Forelimb muscle (tissue), 1 donor: ENCODE results near the gene PTGER2. TPM values are rescaled to one million over a fixed set of nuclear protein-coding genes. Genes with fewer than 3 reads are reported as not detected.

ENCODE experiments used
- DNase-seq: peaks from one replicate; pipeline ENCODE4 v3.0.0-alpha.2; 2013; ENCODE audit warnings: low read depth
- polyA plus RNA-seq: library from polyadenylated mRNA; unstranded; fragments of 120-200 nt; gene quantifications from one replicate; pipeline ENCODE4 v1.2.1, GENCODE V29; 2013; ENCODE audit not compliant: insufficient read length

The PTGER2 gene
- polyA plus RNA-seq, 1 donor: 0.72 TPM

DNA sequence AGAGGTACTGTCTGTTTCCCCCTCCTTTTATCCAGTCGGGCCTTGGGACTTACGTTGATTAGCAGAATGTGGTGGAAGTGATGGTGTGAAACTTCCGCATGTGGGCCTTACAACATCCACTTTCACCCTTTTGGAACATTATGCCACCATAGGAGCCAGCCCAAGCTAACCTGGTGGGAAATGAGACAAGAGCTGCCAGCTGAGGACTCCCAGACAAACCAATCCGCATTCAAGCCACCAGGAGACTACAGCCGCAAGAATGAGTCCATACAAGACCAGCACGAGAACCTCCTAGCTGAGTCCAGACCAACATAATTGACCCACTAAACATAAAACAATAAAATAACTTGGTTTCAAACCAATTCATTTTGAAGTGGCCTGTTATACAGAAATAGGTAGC lies 9.1 kb upstream of the PTGER2 start:
- no peak for DNase-seq

DNA sequence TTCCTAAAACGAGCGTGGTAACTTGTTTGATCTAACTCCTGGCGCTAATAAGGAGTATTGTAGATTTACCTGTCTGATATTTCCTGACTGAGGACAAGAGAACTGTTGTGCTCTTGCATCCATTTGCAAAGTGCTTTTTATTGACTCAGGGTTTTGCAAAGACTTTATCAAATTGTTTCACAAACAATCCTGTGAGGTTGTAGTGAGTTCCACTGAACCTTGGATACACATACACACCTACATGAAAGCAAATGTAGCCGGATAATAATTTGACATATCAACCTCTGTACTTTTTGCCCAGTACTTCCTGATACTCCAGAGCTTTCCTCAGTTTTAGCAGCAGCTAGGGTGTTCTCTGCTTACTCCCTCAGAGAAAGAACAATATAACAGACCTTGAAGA lies 6.7 kb upstream of the PTGER2 start:
- DNase-seq: no peak

GRCh38 chr14:52307905-52308304 lies 6.2 kb upstream of the PTGER2 start:
- DNase-seq: no peak

DNA sequence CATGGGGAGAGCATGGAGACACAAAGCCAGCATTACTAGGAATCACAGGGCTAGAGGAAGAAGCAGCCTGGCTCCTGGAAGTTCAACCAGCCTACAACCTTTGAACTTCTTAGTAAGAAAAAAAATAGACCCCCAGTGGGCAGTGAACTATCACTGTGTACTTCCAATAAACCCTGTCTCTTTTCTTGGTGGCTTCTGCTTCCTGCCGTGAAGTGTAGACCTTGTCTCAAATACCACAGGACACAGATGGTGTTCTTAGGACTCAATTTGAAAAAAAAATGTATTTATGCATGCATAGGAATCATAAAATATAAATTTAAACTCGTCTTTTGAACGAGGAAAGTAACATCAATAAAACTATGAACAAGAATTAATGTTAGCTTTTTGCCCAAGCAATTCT lies 3.6 kb upstream of the PTGER2 start:
- no peak for DNase-seq

GRCh38 chr14:52312931-52313355 lies 1.2 kb upstream of the PTGER2 start:
- DNase-seq: no peak

DNA sequence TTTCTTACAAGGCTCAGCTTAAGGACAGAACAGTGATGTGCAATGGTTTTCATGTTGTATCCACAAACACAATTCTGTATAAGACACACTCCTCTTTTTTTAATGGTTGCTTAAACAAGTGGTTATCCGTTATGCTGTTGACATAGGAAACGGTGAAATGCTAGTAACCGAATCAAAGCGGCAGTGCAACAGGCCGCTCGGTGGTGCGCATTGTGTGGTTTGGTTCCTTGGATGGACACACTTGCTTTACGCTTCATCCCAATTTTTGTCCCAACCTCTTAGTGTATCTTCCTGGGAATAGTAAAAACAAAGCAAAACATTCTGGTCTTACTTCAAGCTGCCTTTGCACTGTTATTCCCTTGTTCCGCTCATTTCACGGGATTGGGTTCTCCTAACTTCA lies 650 bp upstream of the PTGER2 start:
- DNase-seq: no peak

DNA sequence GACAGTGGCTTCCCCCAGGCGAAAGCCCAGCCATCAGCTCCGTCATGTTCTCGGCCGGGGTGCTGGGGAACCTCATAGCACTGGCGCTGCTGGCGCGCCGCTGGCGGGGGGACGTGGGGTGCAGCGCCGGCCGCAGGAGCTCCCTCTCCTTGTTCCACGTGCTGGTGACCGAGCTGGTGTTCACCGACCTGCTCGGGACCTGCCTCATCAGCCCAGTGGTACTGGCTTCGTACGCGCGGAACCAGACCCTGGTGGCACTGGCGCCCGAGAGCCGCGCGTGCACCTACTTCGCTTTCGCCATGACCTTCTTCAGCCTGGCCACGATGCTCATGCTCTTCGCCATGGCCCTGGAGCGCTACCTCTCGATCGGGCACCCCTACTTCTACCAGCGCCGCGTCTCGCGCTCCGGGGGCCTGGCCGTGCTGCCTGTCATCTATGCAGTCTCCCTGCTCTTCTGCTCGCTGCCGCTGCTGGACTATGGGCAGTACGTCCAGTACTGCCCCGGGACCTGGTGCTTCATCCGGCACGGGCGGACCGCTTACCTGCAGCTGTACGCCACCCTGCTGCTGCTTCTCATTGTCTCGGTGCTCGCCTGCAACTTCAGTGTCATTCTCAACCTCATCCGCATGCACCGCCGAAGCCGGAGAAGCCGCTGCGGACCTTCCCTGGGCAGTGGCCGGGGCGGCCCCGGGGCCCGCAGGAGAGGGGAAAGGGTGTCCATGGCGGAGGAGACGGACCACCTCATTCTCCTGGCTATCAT lies 663 bp downstream of the PTGER2 start:
- no peak for DNase-seq

DNA sequence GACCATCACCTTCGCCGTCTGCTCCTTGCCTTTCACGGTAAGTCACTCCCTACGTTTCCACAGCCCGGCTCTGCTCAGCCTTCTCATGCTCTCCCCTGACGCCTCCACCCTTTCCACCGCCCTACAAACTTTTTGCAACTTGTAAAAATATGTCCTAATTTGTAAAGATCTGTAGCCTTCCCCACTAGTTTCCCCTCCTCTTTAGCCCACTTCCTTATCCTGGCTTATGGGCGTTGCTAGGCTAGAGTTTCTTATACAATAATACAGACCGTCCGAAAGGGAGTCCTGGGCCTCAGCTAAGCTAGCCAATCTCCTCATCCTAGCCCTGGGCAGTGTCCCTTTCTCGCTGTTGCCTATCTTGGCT lies 1.2 kb downstream of the PTGER2 start:
- no peak for DNase-seq

DNA sequence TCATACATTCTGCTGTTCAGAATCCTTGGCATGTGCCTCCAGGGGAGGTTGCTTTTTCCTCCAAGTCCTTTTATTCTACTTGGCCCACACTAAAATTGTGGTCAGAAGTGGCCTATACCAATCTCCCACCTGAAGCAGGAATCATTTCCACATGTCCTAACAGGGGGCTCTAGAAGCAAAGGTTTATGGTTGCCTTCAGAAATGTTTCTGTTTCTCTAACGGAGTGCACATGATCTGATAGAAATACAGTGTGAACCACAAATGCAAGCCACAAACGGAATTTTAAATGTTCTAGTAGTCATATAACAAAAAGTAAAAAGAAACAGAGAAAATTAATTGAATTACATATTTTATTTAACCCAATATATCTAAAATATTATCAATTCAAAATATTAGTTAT lies 4.0 kb downstream of the PTGER2 start:
- no peak for DNase-seq

GRCh38 chr14:52318826-52319645 lies 4.9 kb downstream of the PTGER2 start:
- no peak for DNase-seq

DNA sequence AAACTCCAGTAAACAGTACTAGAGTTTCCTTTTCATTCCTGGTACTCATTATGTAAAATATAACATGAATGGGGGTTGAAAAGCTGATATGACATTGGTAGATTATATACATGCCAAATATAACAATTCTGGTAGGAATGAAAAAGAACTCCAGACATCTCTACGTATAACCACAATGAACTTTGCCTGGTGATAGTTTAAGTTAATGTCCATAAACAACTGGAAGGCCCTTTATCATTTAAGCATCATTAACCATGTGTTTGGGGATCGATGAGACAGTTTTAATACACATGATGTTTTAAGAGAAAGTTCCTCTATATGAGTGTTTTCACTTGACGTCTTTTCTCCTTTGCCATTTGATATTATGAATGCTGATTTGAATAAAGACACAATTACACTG lies 5.8 kb downstream of the PTGER2 start:
- no peak for DNase-seq

- no peak for DNase-seq
Observed at GRCh38 chr14:52325126-52325525, 11.0 kb downstream of the PTGER2 start.

- DNase-seq: no peak
Observed at GRCh38 chr14:52325630-52326029, 11.5 kb downstream of the PTGER2 start.

DNA sequence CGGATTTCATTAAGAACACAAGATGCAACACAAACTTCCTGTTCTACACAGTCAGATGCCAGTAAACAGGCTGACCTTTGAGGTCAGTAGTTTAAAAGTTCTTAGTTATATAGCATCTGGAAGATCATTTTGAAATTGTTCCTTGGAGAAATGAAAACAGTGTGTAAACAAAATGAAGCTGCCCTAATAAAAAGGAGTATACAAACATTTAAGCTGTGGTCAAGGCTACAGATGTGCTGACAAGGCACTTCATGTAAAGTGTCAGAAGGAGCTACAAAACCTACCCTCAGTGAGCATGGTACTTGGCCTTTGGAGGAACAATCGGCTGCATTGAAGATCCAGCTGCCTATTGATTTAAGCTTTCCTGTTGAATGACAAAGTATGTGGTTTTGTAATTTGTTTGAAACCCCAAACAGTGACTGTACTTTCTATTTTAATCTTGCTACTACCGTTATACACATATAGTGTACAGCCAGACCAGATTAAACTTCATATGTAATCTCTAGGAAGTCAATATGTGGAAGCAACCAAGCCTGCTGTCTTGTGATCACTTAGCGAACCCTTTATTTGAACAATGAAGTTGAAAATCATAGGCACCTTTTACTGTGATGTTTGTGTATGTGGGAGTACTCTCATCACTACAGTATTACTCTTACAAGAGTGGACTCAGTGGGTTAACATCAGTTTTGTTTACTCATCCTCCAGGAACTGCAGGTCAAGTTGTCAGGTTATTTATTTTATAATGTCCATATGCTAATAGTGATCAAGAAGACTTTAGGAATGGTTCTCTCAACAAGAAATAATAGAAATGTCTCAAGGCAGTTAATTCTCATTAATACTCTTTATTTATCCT lies 13.5 kb downstream of the PTGER2 start:
- DNase-seq: no peak

- DNase-seq: no peak
Observed at GRCh38 chr14:52328276-52328675, 14.2 kb downstream of the PTGER2 start.

DNA sequence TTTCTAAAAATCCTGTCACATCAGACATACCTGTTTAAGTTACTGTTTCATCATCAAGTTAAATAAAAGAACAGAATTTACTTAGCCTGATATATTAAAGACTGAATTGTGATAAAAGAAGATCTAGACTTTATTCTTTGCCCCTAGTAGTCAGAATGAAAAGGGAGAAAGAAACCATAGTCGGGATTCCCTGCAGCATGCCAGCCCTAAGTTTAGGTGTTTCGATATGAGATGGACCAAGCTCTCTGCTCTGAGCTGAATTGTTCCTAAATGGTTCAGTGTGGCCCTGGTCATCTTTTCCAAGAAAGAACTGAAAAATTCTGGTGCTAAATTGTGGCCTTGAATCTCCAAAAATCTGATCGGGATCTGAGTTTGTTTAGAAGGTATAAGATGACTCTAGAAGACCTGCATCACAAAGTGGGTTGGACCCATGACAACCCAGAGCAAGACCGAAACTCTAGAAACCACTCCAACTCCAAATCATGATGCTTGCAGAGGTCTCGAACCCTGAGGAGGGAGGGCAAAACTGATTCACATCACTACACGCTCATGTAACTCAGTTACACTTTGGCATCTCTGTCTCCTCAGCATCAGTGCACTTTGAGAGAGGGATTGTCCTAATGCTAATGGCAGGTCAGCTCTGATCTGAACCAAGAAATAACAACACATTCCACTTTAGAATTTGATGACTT lies 15.7 kb downstream of the PTGER2 start:
- DNase-seq: no peak

DNA sequence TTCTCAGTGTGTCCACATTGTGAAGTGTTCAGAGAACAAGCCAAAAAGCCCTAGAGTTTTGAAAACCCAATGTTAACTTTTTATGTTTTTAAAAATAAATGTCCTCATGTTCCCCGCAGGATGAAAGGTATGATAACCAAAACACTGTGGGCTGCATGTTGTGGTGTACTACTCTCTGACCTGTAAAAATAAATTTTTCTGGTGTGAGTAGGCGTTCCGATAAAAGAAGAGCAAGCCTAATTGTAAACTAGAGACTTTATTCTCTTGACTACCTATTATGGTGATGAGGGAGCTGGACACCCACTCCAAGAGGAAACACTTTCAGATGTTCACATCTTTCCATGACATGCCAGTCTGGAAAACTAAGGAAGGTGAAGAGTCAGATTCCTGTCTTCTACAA lies 18.2 kb downstream of the PTGER2 start:
- DNase-seq: no peak

GRCh38 chr14:52333108-52333507 lies 19.0 kb downstream of the PTGER2 start:
- DNase-seq: no peak

DNA sequence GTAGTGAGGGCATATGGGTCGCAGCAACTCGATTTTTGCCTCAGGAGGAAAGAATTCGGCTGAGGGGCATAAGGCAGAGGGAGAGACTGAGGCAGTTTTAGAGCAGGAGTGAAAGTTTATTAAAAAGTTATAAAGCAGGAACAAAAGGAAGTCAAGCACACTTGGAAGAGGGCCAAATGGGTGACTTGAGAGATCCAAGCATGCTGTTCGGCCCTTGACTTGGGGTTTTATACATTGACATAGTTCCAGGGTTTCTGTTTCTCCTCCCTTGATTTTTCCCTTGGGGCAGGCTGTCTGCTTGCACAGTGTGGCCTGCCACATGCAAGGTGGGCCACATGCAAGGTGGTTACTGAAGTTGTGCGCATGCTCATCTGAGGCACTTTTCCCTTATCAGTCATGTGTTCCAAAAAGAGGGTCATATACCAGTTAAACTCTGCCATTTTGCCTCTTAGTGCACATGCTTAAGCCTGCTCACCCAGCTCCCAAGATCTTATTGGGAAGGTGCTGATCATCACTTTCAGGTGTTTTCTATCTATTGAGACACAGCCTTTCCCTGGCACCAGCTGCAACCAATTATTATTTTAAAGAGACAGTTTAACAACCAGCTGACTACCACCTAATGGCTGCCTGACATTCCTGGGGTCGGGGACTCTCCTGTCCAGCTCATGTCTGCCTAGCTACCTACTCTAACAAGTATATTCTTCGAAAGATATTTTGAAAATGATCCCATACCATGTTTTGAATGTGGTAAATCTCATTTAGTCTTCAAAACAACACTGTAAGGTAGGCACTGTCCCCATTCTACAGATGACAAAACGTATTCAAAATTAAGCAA lies 19.9 kb downstream of the PTGER2 start:
- no peak for DNase-seq

DNA sequence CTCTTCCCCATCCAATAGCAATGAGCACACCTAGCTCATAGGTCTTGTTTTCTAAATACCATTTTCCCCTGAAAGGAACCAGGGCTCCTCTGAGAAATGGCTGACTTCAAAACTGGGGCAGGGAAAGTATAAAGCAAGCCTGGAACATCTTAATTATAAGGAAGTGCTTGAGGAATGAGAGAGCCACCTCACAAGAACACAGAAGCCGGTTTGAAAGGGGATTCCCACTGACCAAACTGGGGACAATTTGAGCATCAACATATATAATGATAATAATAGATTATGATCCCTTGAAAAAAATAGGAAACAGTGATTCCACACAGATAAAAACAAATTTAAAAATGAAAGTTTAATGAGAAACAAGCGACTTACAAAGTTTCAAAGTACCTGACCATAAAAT lies 22.1 kb downstream of the PTGER2 start:
- DNase-seq: no peak
